Activated CD8-positive, alpha-beta memory T cell treated with anti-CD3 and anti-CD28 coated beads, Interleukin-2, amount 50 U/mL, for 24 hours (primary cell): ENCODE data around the gene TPRN.
"Not testable (repeated sequence)": the region's sequence is repeated elsewhere in the genome, so short reads cannot be mapped to it uniquely, and the experiment has no call there.

Experiments
- DNase-seq: peaks from one replicate; pipeline ENCODE4 v3.0.0-alpha.2; 2020; ENCODE audit errors: extremely low read depth

The TPRN gene, protein sequence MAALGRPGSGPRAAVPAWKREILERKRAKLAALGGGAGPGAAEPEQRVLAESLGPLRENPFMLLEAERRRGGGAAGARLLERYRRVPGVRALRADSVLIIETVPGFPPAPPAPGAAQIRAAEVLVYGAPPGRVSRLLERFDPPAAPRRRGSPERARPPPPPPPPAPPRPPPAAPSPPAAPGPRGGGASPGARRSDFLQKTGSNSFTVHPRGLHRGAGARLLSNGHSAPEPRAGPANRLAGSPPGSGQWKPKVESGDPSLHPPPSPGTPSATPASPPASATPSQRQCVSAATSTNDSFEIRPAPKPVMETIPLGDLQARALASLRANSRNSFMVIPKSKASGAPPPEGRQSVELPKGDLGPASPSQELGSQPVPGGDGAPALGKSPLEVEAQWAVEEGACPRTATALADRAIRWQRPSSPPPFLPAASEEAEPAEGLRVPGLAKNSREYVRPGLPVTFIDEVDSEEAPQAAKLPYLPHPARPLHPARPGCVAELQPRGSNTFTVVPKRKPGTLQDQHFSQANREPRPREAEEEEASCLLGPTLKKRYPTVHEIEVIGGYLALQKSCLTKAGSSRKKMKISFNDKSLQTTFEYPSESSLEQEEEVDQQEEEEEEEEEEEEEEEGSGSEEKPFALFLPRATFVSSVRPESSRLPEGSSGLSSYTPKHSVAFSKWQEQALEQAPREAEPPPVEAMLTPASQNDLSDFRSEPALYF

DNA sequence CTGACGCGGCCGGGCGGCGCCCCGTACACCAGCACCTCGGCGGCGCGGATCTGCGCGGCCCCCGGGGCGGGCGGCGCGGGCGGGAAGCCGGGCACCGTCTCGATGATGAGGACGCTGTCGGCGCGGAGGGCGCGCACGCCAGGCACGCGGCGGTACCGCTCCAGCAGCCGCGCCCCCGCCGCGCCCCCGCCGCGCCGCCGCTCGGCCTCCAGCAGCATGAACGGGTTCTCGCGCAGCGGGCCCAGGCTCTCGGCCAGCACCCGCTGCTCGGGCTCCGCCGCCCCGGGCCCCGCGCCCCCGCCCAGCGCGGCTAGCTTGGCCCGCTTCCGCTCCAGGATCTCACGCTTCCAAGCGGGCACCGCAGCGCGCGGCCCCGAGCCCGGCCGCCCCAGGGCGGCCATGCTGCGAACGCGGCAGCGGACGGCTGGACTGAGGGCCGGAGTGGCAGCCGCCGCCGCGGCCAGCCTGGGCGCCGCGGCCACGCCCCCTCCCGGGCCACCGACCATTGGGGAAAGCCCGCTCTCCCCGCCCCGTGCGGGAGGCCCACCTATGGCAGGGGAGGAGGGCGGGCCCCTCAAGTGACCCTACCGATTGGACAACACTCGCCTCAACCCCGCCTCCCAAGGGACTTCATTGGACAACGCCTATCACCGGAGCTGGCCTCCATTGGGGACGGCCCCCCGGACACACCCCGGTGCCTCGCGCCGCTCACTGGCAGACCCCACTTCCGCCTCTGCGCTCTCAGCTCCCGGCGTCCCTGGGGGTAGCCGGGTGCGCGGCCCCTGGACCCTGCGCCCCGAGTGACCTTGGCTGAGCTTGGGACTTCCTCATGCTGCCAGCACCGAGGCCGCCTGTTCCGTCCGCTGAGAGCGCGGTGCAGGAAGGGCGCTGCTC, at the start of gene TPRN:
TPRN (minus strand) TSS at position 431 of the 894 bp plus-strand sequence; CDS start at position 401, 30 bp downstream.
- peak; percentile 96 for DNase-seq

DNA sequence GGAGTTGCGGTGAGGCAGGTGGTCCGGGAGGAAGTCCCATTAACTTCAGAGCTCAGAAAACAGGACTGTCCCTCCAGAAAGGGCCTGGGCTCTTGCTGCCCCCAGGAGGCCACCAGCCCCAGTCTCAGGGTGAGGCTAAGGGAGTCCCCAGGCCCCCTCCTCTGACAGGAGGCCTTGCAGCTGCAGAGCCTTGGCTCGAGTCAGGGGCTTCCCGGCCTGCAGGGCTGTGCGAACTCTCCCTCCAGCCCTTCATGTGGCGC, 47.3 kb upstream of the TPRN start:
- DNase-seq: no peak

DNA sequence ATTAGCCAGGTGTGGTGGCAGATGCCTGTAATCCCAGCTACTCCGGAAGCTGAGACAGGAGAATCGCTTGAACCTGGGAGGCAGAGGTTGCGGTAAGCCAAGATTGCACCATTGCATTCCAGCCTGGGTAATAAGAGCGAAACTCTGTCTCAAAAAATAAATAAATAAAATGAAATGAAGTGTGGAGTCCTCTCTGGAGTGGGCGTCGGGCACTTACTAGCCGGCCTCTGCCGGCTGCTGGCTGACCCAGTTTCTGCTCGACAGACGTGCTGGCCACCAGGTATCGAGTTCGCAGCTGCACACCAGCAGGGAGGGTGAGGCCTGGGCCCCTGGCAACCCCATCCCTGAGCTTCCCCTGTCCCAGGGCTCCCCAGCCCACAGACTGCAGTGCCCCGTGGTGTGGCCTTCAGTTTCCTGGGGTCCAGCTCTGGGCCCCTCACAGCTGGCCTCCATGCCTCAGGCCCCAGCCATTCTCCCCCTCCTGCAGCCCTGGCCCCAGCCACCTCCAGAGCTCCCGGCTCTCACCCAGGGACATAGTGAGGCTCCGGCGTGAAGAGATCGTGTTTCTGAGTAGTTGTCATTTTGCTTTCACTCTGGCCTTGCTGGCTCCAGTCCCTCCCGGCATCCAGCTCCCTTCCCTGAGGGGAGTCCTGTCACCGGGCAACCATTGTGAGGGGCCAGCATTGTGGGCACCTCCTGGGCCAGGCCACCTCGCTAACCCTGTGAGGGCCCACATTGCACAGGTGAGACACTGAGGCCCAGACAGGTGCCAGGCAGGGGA, 46.8 kb upstream of the TPRN start:
- no peak for DNase-seq

DNA sequence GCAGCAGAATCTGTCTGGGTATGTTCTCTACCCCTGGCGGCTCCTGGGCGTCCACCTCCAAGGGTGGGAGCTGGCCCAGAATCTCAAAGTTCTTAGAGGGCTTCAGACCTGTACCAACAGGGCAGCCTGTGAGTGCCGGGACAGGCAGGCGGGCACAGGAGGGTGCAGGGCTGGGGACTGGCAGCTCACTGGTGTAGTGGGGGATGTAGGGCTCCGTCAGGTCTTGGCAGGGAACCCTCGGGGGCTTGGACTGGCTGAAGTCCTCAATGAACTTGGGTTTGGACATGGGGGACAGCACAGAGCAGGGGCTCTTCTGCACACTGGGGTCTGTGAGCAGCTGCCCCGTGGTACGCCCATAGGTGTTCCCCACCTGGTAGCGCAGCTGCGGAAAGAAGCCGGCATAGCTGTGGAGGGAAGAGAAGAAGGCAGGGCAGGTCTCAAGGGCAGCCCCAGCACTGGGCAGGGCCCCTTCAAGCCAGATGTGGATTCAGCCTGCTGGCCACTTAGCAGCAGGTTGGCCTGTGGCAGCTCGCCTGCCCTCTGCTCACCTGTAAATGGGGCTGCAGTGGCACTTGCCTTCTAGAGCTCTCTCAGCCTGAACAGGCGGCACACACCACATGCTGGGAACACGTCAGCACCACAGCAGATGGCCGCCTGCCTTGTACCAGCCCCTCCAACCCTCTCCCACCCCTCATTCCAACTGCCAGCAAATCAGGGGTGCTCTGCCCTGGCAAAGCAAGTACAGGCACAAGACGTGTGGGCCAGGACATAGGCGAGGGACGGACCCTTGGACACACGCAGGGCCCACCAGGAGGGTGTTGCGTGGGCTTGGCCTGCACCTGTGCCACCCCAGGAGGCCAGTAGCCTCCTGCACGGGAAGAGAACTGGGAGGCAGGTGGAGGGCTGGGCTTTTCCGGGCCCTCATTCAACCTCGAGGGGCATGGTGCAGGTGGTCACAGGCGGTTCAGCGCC, 45.2 kb upstream of the TPRN start:
- no peak for DNase-seq

DNA sequence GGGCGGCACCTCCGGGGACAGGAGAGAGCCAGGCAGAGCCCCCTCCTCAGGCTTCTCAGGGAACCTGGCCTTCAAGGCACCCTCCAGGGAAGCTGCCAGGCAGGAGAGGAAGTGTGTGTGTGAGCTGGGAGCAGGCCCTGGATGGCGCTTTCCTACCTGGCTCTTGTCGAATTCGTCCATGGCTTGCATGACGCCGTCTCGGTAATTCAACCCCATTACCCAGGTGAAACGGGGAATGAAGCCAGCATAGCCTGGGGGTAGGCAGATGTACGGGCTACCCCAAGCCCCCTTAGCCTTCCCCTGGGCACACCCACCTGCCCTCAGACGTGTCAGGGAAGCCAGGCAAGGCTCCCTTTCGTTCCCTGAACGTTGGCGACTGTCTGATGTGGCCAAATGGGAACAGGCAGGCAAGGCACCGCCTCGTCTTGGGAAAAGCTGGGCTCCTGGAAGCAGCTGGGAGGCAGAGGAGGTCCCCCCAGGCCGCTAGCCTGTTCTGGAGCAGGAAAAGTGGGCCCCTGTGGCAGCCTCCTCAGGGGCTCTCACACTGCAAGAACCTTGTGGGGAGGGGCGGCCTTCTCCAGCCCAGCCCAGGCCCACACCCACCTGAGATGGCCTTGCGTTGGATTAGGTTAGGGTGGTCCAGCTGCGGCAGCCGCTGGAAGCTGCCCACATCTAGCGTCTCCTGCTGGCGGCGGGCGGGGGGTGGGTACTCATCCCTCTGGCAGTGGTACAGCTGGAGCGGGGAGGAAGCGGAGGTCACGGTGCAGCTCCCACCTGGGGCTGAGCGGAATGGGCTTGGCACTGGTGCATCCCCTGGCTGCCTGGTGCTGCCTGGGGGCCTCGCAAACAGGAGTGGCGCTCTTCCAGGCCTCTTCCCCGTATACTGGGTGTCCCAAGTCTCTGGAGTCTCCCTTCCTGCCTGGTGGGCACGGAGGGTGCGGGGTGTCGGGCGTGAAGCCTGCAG, 44.2 kb upstream of the TPRN start:
- DNase-seq: no peak

DNA sequence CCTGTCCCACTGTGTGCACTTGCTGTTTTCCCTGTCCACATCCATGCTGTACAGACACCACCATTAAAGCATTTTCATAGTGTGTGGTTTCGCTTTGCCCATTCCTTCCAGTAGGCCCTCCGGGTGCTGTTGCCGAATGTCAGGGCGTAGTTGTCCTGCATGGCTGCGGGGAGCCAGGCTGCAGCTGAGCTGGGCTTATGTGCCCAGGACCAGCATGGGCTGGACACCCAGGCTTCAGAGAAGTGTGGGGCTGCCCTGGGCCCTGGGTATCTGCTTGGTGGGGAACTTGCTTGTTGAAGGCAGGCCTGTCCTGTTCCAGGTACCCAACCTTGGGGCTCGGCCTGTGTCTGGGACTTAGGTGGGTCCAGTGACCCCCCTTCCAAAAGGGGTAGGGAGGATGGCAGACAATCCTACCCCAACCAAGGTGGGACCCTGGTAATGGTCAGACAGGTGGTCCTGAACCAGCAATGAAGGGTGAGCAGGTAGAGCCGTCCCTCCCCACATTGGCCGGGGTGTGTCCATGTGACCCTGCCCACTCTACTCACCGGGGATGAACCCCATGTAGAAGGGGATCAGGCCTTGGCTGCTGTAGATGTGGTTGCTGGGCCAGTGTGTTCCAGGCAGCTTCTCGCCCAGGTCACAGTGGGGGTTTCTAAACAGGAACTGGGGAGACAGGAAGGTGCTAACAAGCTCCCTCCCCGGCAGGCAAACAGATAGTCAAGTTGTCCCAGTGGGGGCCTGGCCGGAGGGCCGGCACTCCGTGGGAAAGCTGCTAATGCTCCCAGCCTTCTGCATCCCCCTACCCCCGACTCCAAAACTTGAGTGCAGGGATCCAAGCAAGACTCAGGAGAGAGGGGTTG, 43.3 kb upstream of the TPRN start:
- DNase-seq: no peak

DNA sequence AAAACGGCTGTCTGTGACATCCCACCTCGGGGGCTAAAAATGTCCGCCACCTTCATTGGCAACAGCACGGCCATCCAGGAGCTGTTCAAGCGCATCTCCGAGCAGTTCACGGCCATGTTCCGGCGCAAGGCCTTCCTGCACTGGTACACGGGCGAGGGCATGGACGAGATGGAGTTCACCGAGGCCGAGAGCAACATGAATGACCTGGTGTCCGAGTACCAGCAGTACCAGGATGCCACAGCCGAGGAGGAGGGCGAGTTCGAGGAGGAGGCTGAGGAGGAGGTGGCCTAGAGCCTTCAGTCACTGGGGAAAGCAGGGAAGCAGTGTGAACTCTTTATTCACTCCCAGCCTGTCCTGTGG, 42.7 kb upstream of the TPRN start:
- DNase-seq: not testable (repeated sequence)

DNA sequence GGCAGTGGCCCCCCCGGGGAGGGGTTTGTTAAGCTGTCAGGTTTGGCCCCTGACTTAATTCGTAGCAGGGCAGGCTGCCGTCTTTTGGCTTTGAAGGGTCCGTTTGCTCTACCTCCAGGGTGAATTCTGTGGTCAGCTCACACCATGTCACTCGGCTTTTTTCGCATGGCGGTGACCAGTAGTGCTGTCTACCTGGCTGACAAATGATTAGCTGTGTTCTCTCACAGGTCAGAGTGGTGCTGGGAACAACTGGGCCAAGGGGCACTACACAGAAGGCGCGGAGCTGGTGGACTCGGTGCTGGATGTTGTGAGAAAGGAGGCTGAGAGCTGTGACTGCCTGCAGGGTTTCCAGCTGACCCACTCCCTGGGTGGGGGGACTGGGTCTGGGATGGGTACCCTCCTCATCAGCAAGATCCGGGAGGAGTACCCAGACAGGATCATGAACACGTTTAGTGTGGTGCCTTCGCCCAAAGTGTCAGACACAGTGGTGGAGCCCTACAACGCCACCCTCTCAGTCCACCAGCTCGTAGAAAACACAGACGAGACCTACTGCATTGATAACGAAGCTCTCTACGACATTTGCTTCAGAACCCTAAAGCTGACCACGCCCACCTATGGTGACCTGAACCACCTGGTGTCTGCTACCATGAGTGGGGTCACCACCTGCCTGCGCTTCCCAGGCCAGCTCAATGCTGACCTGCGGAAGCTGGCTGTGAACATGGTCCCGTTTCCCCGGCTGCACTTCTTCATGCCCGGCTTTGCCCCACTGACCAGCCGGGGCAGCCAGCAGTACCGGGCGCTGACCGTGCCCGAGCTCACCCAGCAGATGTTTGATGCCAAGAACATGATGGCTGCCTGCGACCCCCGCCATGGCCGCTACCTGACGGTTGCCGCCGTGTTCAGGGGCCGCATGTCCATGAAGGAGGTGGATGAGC, 42.0 kb upstream of the TPRN start:
- DNase-seq: no peak

DNA sequence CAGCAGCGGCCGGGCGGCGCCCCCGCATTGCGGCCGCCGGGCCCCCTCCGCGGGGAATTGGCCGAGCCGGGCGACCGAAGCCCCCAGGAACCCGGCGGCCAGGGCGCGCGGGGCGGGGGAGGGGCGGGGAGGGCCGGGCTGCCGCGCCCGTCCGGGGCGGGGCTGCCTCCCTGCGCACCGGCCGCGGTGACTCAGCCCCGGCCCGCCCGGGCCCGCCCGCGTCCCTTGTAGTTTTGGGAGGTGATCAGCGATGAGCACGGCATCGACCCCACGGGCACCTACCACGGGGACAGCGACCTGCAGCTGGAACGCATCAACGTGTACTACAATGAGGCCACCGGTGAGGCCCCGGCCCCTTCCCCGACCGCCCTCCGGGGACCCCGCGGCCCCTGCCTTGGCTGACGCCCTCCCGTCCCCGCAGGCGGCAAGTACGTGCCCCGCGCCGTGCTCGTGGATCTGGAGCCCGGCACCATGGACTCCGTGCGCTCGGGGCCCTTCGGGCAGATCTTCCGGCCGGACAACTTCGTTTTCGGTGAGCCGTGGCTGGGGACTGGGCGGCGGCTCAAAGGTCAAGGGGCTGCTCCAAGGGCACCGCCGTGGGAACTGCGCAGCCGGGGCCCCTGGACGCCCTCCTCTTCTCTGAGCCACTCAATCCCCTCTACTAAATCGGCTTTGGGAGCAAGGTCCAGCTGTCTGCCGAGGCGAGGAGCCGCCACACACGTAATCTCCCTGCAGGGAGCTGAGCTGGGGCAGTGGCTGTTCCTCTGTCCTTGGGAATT, 41.1 kb upstream of the TPRN start:
- DNase-seq: no peak

DNA sequence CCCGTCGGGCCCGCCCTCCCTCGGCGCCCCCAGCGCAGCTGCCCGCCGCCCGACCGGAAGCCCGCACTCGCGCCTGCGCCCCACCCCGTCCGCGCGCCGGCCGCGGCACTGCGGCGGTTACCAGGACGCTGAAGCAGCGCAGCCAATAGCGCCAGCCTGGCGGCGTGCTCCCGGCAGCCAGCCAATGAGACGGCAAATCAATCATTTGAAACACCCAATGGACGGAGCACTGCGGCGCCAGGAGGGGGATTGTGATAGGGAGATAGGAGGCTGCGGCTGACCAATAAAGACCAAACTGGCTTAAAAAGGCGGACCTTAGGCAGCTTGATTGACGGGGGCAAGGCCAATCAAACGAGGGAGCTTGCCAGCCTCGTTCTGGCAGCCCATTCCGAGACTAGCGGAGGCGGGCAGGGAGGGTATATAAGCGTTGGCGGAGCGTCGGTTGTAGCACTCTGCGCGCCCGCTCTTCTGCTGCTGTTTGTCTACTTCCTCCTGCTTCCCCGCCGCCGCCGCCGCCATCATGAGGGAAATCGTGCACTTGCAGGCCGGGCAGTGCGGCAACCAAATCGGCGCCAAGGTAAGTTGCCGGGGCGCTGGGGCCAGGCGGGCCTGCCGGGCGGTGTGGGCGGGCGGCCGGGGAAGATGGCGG, 40.4 kb upstream of the TPRN start, which contains the start of gene TUBB4B:
TUBB4B (plus strand) TSS at position 447 of the 649 bp plus-strand sequence; CDS start at position 521, 74 bp downstream.
- DNase-seq: peak; percentile 97

DNA sequence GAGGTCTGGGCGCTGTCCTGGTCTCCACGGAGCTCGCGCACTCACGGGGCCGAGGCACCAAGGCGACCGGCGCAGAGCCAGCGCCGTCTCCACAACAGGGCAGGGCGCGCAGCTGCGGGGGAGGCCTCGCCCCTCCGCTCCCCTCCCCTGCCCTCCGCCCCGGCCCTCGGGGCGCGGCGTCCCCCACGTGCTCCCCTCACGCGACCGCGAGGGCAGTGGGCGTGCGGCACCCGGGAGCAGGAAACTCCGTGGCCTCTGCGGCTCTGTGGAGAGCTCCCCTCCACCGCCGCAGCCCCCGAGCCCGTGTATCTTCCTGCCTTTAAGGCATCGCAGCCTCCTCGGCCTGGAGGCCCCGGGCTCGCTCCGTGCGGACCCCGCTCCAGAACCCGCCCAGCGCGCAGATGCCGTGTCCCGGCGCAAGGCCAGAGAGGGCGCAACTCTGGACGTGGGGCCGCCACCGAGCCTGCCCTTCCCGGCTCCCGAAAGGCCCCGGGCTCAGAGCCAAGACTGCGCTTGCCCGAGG, 39.8 kb upstream of the TPRN start:
- DNase-seq: peak; percentile 32

DNA sequence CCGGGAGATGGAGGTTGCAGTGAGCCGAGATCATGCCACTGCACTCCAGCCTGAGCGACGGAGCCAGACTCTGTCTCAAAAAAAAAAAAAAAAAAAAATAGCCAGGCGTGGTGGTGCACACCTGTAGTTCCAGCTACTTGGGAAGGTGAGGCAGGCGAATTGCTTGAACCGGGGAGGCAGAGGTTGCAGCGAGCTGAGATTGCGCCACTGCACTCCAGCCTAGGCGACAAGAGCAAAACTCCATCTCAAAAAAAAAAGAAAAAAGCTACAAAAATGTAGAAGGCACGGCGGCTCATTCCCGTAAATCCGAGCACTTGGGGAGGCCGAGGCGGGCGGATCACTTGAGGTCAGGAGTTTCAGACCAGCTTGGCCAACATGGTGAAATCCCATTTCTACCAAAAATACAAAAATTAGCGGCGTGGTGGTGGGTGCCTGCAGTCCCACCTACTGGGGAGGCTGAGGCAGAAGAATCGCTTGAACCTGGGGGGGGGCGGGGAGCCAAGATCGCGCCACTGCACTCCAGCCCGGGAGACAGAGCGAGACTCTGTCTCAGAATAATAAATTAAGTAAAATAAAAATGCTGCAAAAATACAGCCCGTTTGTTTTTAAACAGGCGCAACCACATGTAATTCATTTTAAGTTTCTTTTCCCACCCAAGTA, 39.1 kb upstream of the TPRN start:
- DNase-seq: not testable (repeated sequence)

DNA sequence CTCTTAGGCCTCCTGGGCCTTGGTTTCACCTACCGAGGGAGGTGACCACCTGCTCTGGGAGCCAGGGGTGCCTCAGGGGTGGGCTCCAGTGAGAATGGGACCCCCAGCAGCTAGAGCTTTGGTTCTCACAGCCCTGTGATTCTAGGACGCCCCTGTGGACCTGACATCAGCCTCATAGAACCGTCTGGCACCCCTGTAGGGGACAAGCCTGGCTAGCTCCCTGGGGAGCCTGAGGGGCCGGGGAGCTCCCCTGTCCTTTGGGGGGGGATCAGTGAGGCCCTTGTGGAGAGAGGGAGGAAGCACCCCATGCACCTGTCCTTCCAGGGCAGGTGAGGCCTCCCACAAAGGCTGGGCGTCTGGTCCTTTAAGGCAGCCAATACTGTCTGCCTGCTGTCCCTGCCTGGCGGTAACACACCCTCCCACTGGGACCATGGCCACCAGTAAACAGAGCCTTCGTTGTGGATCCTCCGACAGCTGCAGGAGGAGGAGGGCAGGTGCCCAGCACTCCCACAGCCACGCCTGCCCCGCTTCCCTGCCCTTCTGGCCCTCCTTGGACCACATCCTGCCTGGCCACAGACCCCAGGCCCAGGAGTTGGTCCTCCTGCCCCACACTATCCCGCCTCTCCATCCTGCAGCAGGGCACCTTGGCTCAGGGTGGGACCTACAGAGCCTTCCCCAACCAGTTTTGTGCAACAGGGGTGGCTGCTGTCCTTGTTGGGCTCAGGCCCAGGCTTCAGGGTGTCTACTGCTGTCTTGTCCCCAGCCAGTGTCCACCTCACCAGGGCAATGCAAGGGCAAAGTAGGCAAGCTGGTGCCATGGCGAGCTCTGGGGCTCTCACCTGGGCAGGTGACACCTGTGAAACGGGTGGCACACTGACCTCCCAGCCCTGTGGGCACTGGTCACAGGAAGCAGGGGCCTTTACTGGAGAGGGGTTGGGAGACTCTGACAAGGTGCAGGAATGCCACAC, 37.5 kb upstream of the TPRN start:
- DNase-seq: no peak

DNA sequence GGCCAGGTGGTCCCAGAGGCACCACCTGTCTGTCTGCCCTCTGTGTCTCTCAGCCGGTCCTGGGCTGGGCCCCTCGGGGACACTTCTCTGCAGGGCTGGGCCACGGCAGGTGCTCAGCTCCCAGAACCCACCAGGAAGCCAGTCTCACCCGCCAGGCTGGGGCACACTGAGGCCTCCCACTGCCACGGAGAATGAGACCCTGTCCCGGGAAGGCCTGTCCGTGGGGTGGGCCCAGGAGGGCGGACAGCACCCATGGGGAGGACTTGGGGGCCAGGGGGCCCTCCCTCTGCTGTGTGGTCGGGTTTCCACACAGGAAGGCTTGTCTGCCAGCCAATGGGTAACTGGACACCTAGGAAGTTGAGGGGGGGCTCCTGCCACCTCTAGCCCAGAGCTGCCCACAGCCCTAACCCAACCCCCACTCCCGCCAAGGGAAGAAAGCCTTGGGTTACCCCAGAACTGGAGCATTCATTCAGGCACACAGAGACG, 36.4 kb upstream of the TPRN start:
- no peak for DNase-seq
